ENCODE measurements around the gene NFIB. TPM values are rescaled to one million over a fixed set of nuclear protein-coding genes. Genes with fewer than 3 reads are reported as not detected.

Gene NFIB
- total and polyA plus RNA-seq, 8 donors, result 88.8 to 144 (median 127) TPM

DNA sequence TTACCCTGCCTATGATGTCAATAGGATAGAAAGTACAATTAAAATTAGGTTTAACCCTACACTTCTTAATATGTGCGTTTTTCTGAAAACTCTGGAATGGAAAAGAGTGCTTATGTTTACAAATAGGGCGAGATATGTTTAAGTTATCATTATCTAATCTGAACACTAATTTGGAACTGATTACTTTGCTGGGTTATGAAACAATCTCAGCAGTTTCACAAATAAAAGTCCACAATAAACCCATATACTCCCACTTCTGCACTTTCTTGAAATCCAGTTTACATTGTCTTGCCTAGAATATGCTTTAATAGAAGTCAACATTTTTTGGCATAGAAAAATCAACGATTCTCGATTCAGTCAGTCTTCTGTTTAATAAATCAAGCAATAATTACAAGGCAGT lies 236.3 kb downstream of the NFIB start:
- no peak overlapping the region for H3K27ac ChIP-seq
- ATAC-seq (no peak), DNase-seq (no peak)
- H3K27me3 ChIP-seq, result no peaks in the 10 kb centered on the region
- H3K4me1 ChIP-seq, result no peaks in the 10 kb centered on the region
- no peaks in the 10 kb centered on the region for H3K9me3 ChIP-seq
- H3K4me3 ChIP-seq, result no peak overlapping the region
- TF ChIP-seq CTCF (IDR thresholded peaks at IDR 0.05), result no peak
- H3K36me3 ChIP-seq, result no peaks in the 10 kb centered on the region
- intact Hi-C loops (cut with DNase I), result no loop called here

DNA sequence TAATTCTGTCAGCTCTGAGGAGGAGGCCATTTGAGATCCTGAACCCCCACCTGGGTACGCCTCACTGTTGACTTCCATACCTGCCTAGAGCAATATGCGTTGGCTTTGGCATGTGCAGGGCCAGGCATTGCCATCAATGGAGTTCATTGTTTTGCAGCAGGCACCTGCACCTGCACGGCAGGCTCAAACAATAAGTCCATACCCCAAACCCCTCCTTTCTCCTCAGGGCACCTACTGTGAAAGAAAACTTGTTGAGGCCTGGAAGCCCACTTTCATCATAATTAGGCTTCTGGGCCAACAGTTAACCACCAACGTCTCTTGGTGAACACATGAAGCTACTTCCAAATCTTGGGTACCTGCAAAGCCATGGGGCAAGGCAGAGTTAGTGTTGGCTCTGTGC lies 238.7 kb downstream of the NFIB start:
- H3K4me3 ChIP-seq, result no peak overlapping the region
- no peak for ATAC-seq
- H3K27me3 ChIP-seq, result no peaks in the 10 kb centered on the region
- no peaks in the 10 kb centered on the region for H3K9me3 ChIP-seq
- TF ChIP-seq CTCF (IDR thresholded peaks at IDR 0.05), result no peak
- intact Hi-C loops (cut with DNase I), result no loop called here
- H3K4me1 ChIP-seq, result no peaks in the 10 kb centered on the region
- H3K27ac ChIP-seq, result no peak overlapping the region
- DNase-seq, result no peak
- no peaks in the 10 kb centered on the region for H3K36me3 ChIP-seq

GRCh38 chr9:14072850-14073249 lies 241.1 kb downstream of the NFIB start:
- Histone ChIP-seq H3K4me3 (no peak overlapping the region), H3K9me3 (no peaks in the 10 kb centered on the region), H3K4me1 (no peaks in the 10 kb centered on the region), H3K27me3 (no peaks in the 10 kb centered on the region), H3K27ac (no peak overlapping the region), H3K36me3 (no peaks in the 10 kb centered on the region)
- ATAC-seq (no peak), DNase-seq (no peak)
- intact Hi-C loops (cut with DNase I), result no loop called here
- no peak for TF ChIP-seq CTCF (IDR thresholded peaks at IDR 0.05)

DNA sequence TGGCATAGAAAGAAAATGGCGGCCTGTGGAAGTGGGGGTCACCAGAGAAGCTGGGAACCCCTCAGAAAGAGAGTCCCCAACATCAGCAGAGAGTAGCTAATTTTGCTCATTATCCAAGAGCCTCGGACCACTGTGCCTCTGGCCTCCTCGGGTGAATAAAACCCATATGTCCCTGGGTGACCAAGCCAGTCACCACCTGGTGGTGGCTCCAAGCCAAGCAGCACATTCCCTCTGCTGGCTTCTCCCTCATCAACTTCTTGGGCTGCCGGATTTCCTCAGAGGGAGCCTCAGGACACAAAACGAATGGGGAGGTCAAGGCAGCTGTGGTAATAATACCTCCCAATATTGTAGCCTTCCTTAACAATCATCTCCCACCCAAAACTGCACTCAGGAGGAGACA lies 242.5 kb downstream of the NFIB start:
- no peak for TF ChIP-seq CTCF (IDR thresholded peaks at IDR 0.05)
- Histone ChIP-seq H3K4me1 (no peaks in the 10 kb centered on the region), H3K36me3 (no peaks in the 10 kb centered on the region), H3K27ac (no peak overlapping the region), H3K9me3 (no peaks in the 10 kb centered on the region), H3K4me3 (no peak overlapping the region), H3K27me3 (no peaks in the 10 kb centered on the region)
- DNase-seq, result no peak
- ATAC-seq, result no peak
- intact Hi-C loops (cut with DNase I), result no loop called here

- no peak for DNase-seq
- Histone ChIP-seq H3K9me3 (no peaks in the 10 kb centered on the region), H3K27ac (no peak overlapping the region), H3K27me3 (no peaks in the 10 kb centered on the region), H3K36me3 (no peaks in the 10 kb centered on the region), H3K4me3 (no peak overlapping the region), H3K4me1 (no peaks in the 10 kb centered on the region)
- intact Hi-C loops (cut with DNase I), result no loop called here
- ATAC-seq, result no peak
- no peak for TF ChIP-seq CTCF (IDR thresholded peaks at IDR 0.05)
Measured at GRCh38 chr9:14068690-14069089, 245.3 kb downstream of the NFIB start.
